ENCODE results near the gene OR10G4. TPM values are rescaled to one million over a fixed set of nuclear protein-coding genes. Genes with fewer than 3 reads are reported as not detected.
"Not testable (repeated sequence)": the region's sequence is repeated elsewhere in the genome, so short reads cannot be mapped to it uniquely, and the experiment has no call there.

Gene OR10G4
- total RNA-seq, 4 donors from 2014 or later = not detected

GRCh38 chr11:123979311-123979710, 33.5 kb upstream of the OR10G4 start:
- Histone ChIP-seq H3K4me3 (no peak overlapping the region), H3K27me3 (no peaks in the 10 kb centered on the region), H3K36me3 (no peaks in the 10 kb centered on the region), H3K4me1 (no peaks in the 10 kb centered on the region), H3K9me3 (peaks cover 0 to 7% (median 0%) of the 10 kb centered on the region in 4 donors), H3K27ac (replicated peaks in 1 of 4) (no peak overlapping the region)
- intact Hi-C loops (cut with DNase I) = no loop called here
- 89% methylated on average over 4 of the region's 5 CpGs for WGBS
- TF ChIP-seq POLR2AphosphoS5 (IDR thresholded peaks at IDR 0.05) (no peak), EP300 (IDR thresholded peaks at IDR 0.05) (no peak), CTCF (IDR thresholded peaks at IDR 0.05) (no peak), POLR2A (IDR thresholded peaks at IDR 0.05; ENCODE audit: low read depth) (no peak)
- no peak for DNase-seq (ENCODE audit: extremely low spot score)

- Histone ChIP-seq H3K27me3 (no peaks in the 10 kb centered on the region), H3K4me3 (no peak within 1 kb of the TSS), H3K27ac (replicated peaks in 1 of 4) (no peak within 1 kb of the TSS), H3K9me3 (no peaks in the 10 kb centered on the region), H3K36me3 (no peaks in the 10 kb centered on the region), H3K4me1 (no peaks in the 10 kb centered on the region)
- 66% methylated on average over 1 of the region's 1 CpG for WGBS
- intact Hi-C loops (cut with DNase I) = no loop called here
- no peak for DNase-seq (ENCODE audit: extremely low spot score)
- TF ChIP-seq EP300 (IDR thresholded peaks at IDR 0.05) = no peak
- no peak for TF ChIP-seq POLR2AphosphoS5 (IDR thresholded peaks at IDR 0.05)
- TF ChIP-seq POLR2A (IDR thresholded peaks at IDR 0.05; ENCODE audit: low read depth) = no peak
- no peak for TF ChIP-seq CTCF (IDR thresholded peaks at IDR 0.05)
Observed at GRCh38 chr11:123995119-123995518, 17.7 kb upstream of the OR10G4 start, which contains the start of gene OR10G6. TSS of gene OR10G6 (minus strand) at chr11:123995161. CDS start at chr11:123995161, 0 bp downstream.

GRCh38 chr11:124015837-124016236, 3.0 kb downstream of the OR10G4 start:
- DNase-seq (ENCODE audit: extremely low spot score); H3K27ac ChIP-seq (replicated peaks in 1 of 4); H3K36me3 ChIP-seq; H3K4me1 ChIP-seq; H3K4me3 ChIP-seq; intact Hi-C loops (cut with DNase I); H3K27me3 ChIP-seq; H3K9me3 ChIP-seq: not testable (repeated sequence)
- WGBS = 90% methylated on average over 4 of the region's 9 CpGs

- Histone ChIP-seq H3K9me3 (no peaks in the 10 kb centered on the region), H3K27me3 (no peaks in the 10 kb centered on the region), H3K27ac (replicated peaks in 1 of 4) (no peak within 1 kb of the TSS), H3K36me3 (no peaks in the 10 kb centered on the region), H3K4me3 (no peak within 1 kb of the TSS), H3K4me1 (no peaks in the 10 kb centered on the region)
- intact Hi-C loops (cut with DNase I) = no loop called here
- TF ChIP-seq CTCF (IDR thresholded peaks at IDR 0.05) = no peak
- TF ChIP-seq POLR2A (IDR thresholded peaks at IDR 0.05; ENCODE audit: low read depth) = no peak
- no peak for TF ChIP-seq POLR2AphosphoS5 (IDR thresholded peaks at IDR 0.05)
- TF ChIP-seq EP300 (IDR thresholded peaks at IDR 0.05) = no peak
- 71% methylated on average over 2 of the region's 2 CpGs for WGBS
- DNase-seq (ENCODE audit: extremely low spot score) = no peak
Observed at GRCh38 chr11:124026498-124026897, 13.7 kb downstream of the OR10G4 start, which contains the start of gene OR10G8. TSS of gene OR10G8 (plus strand) at chr11:124026798. CDS start at chr11:124029623, 2,825 bp downstream.

GRCh38 chr11:124036666-124037065, 23.9 kb downstream of the OR10G4 start:
- H3K9me3 ChIP-seq = no peaks in the 10 kb centered on the region
- intact Hi-C loops (cut with DNase I) = no loop called here
- no peak for DNase-seq (ENCODE audit: extremely low spot score)
- H3K4me3 ChIP-seq = no peak overlapping the region
- H3K27me3 ChIP-seq = no peaks in the 10 kb centered on the region
- TF ChIP-seq POLR2A (IDR thresholded peaks at IDR 0.05; ENCODE audit: low read depth) (no peak), EP300 (IDR thresholded peaks at IDR 0.05) (no peak), POLR2AphosphoS5 (IDR thresholded peaks at IDR 0.05) (no peak), CTCF (IDR thresholded peaks at IDR 0.05) (no peak)
- peaks cover 0 to 8% (median 2%) of the 10 kb centered on the region in 4 donors for H3K4me1 ChIP-seq
- WGBS = 35% methylated on average over 1 of the region's 1 CpG
- no peak overlapping the region for H3K27ac ChIP-seq (replicated peaks in 1 of 4)
- H3K36me3 ChIP-seq = no peaks in the 10 kb centered on the region

Data from esophagus muscularis mucosa (tissue), 4 donors.